Osteoblast (primary cell): ENCODE data around the gene HNRNPA0. TPM values are rescaled to one million over a fixed set of nuclear protein-coding genes. Genes with fewer than 3 reads are reported as not detected.
A peak's percentile ranks its signal among the peaks of the same experiment; 100 is the strongest.

Source experiments
- DNase-seq: peaks from one replicate; pipeline ENCODE4 v3.0.0; 2011; ENCODE audit warnings: low spot score, mixed read lengths; ENCODE audit not compliant: insufficient read length; ENCODE audit errors: missing footprints
- H2AFZ ChIP-seq: 2 replicates; pipeline ENCODE4 v1.6.0; 2011; ENCODE audit warnings: mild to moderate bottlenecking, low read length
- H3K27ac ChIP-seq: 2 replicates; pipeline ENCODE4 v1.5.1; 2011; ENCODE audit warnings: mild to moderate bottlenecking, low read depth, low read length, moderate library complexity
- H3K27me3 ChIP-seq: 2 replicates; pipeline ENCODE4 v1.6.0; 2012; ENCODE audit warnings: mild to moderate bottlenecking, control low read depth, inconsistent platforms, low read length, moderate library complexity; ENCODE audit not compliant: insufficient read depth
- H3K36me3 ChIP-seq: 2 replicates; pipeline ENCODE4 v1.5.1; 2011; ENCODE audit warnings: mild to moderate bottlenecking, low read length, control low read depth, moderate library complexity; ENCODE audit not compliant: insufficient read depth
- H3K4me1 ChIP-seq: 2 replicates; pipeline ENCODE4 v1.5.1; 2011; ENCODE audit warnings: mild to moderate bottlenecking, low read length, control low read depth, moderate library complexity; ENCODE audit not compliant: insufficient read depth
- H3K4me2 ChIP-seq: 2 replicates; pipeline ENCODE4 v1.6.0; 2011; ENCODE audit warnings: mild to moderate bottlenecking, low read length; ENCODE audit not compliant: insufficient read depth
- H3K4me3 ChIP-seq: fragments of 200-600 bp; sonication (generic); 3 replicates; pipeline ENCODE4 v1.5.1; 2012; ENCODE audit warnings: mild to moderate bottlenecking, low read length, inconsistent platforms; ENCODE audit not compliant: insufficient read depth
- H3K79me2 ChIP-seq: 2 replicates; pipeline ENCODE4 v1.6.0; 2012; ENCODE audit warnings: mild to moderate bottlenecking, low read length, control low read depth, inconsistent platforms; ENCODE audit not compliant: insufficient read depth
- H3K9me3 ChIP-seq: 2 replicates; pipeline ENCODE4 v1.5.1; 2011; ENCODE audit warnings: low read depth, low read length, control low read depth
- H4K20me1 ChIP-seq: 2 replicates; pipeline ENCODE4 v1.6.0; 2012; ENCODE audit warnings: mild to moderate bottlenecking, low read length, control low read depth; ENCODE audit not compliant: insufficient read depth
- total RNA-seq: library from RNA; depleted of rRNA; stranded (reverse); fragments of >200 nt; gene quantifications from 2 replicates; pipeline ENCODE4 v1.2.3, GENCODE V29; 2012
- TF ChIP-seq, protein P1 (sequence below): IDR thresholded peaks from 2 replicates; pipeline ENCODE4 v1.5.1; 2011; ENCODE audit warnings: mild to moderate bottlenecking, low read depth, low read length, moderate library complexity; ENCODE audit errors: extremely low read depth

HNRNPA0 gene
- total RNA-seq, 1 donor = 24.2 TPM

DNA sequence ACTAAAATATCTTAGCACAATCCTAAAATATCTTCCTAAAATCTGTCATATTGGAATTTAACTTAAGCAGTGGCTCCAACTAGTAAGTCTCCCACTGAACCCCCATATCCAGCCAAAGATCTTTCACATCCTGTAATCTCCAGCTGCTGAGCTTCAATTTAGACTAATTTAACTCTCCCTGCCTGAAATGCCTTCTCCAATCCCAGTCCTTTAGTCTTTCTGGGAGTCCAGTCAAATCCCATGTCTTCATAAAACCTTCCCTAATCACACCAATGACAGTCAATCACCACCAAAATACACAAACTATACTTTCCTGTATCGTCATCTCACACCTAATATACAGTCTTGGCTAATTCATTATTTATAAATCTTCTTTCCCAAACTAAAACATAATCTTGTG is 17.7 kb downstream of the HNRNPA0 start:
- no peaks in the 10 kb centered on the region for H3K9me3 ChIP-seq
- no peak overlapping the region for H2AFZ ChIP-seq
- no peaks in the 10 kb centered on the region for H3K36me3 ChIP-seq
- DNase-seq = no peak
- TF ChIP-seq, protein P1, sequence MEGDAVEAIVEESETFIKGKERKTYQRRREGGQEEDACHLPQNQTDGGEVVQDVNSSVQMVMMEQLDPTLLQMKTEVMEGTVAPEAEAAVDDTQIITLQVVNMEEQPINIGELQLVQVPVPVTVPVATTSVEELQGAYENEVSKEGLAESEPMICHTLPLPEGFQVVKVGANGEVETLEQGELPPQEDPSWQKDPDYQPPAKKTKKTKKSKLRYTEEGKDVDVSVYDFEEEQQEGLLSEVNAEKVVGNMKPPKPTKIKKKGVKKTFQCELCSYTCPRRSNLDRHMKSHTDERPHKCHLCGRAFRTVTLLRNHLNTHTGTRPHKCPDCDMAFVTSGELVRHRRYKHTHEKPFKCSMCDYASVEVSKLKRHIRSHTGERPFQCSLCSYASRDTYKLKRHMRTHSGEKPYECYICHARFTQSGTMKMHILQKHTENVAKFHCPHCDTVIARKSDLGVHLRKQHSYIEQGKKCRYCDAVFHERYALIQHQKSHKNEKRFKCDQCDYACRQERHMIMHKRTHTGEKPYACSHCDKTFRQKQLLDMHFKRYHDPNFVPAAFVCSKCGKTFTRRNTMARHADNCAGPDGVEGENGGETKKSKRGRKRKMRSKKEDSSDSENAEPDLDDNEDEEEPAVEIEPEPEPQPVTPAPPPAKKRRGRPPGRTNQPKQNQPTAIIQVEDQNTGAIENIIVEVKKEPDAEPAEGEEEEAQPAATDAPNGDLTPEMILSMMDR = no peak
- no peak overlapping the region for H3K4me3 ChIP-seq
- H3K27me3 ChIP-seq = no peaks in the 10 kb centered on the region
- peak overlapping the region; percentile 9 for H3K27ac ChIP-seq
- H3K4me1 ChIP-seq = peaks cover 27% of the 10 kb centered on the region
- no peaks in the 10 kb centered on the region for H4K20me1 ChIP-seq
- peak overlapping the region; percentile 95 for H3K4me2 ChIP-seq
- H3K79me2 ChIP-seq = no peaks in the 10 kb centered on the region

DNA sequence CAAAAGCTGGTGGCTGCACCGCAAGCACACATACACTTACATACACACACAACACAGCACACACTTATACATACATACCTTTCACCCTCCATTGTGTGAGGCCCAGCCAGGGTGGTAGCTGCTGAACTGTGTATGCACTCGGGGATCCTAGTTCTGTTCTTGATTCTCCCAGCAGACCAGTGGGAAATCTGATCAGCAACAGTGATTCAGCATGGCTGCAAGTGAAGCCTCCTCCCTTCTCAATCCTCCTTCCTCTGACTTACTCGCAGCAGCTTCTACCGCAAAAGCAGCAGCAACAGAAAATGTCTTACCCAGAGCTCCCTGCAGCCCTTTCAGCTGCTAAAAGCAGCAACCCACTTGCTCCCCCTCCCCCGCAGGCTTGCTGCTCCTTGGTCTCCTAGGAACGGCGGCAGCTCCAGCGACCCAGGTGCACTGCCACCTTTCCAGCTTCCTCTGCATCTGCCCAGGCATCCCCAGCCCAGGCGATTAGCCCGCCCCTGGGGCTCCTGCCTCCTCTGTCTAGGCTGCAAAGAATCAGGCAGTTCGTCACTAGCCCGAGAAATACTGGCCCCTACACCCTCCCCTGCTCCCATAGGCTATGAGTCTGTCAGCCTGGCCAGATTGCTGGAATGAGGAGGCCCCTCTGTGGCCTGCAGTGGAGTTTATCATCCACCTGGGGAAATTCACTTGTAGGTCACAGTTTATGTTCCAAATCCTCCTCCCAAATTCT is 18.4 kb downstream of the HNRNPA0 start, which contains the start of gene KLHL3:
Gene KLHL3 (minus strand): TSS at position 535 of the 730 bp plus-strand sequence. CDS start 443 bp downstream, at position 92.
- Histone ChIP-seq H4K20me1 (no peaks in the 10 kb centered on the region), H3K4me1 (peaks cover 35% of the 10 kb centered on the region), H3K4me3 (peak within 1 kb of the TSS; percentile 69), H3K79me2 (no peaks in the 10 kb centered on the region), H3K27me3 (no peaks in the 10 kb centered on the region), H3K4me2 (peak within 1 kb of the TSS; percentile 95), H3K36me3 (no peaks in the 10 kb centered on the region), H2AFZ (peak within 1 kb of the TSS; percentile 85), H3K9me3 (no peaks in the 10 kb centered on the region), H3K27ac (peak within 1 kb of the TSS; percentile 26)
- DNase-seq = peak; percentile 73
- TF ChIP-seq, protein P1 = peak; percentile 25

DNA sequence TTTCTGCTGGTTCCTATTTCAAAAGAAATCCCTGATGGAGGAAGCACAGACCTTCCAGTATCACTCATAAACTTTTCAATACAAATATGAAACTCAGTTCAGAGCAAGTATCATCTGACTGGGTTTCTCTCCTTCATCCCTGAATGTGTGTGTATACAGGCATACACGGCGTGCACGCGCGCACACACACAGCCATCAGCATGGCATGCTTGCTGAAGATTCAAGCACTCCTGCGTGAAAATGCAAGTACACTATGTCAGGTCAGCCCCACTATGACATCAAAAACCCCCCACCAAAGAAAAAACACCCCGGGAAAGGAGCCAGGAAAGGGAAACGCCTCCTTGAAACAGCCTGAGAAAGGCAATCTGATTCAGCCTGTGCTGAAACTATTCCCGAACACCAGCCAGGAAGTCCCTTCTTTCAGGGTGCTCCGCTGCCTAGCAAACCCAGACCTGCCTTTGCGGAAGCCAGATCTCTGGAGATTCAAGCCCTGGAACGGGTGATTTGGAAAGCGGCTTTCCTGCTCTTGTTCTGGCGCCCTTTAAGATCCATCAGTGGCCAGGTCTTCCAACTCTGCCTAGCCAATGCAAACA is 19.1 kb downstream of the HNRNPA0 start:
- peak overlapping the region; percentile 95 for H3K4me2 ChIP-seq
- TF ChIP-seq, protein P1 = no peak
- peak overlapping the region; percentile 69 for H3K4me3 ChIP-seq
- DNase-seq = peak; percentile 58
- no peaks in the 10 kb centered on the region for H3K36me3 ChIP-seq
- no peaks in the 10 kb centered on the region for H3K27me3 ChIP-seq
- H3K79me2 ChIP-seq = no peaks in the 10 kb centered on the region
- H3K27ac ChIP-seq = peak overlapping the region; percentile 26
- peak overlapping the region; percentile 85 for H2AFZ ChIP-seq
- no peaks in the 10 kb centered on the region for H3K9me3 ChIP-seq
- H4K20me1 ChIP-seq = no peaks in the 10 kb centered on the region
- peaks cover 40% of the 10 kb centered on the region for H3K4me1 ChIP-seq

DNA sequence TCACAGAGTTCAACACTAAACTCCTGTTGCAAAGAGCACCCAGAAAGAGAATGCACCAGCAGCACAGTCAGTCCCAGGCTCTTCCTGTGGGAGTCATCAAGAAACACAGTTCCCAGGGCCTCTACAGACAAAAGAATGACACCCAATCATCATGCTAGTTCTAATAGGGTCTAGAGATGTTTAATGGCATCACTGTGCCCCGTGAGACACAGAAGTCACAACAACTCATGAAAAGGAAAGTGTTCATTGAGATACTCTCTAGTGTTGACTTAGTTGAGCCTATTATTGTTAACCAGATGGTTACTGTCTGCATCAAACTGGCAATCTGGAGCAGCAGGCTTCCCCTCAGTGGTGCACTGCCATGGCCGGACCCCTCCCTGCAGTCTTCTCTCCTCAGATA is 19.8 kb downstream of the HNRNPA0 start:
- Histone ChIP-seq H3K27me3 (no peaks in the 10 kb centered on the region), H2AFZ (no peak overlapping the region), H3K9me3 (no peaks in the 10 kb centered on the region), H3K4me3 (no peak overlapping the region), H4K20me1 (no peaks in the 10 kb centered on the region), H3K79me2 (no peaks in the 10 kb centered on the region), H3K36me3 (no peaks in the 10 kb centered on the region), H3K4me1 (peaks cover 42% of the 10 kb centered on the region), H3K27ac (no peak overlapping the region), H3K4me2 (peak overlapping the region; percentile 95)
- DNase-seq = no peak
- TF ChIP-seq, protein P1 = no peak
